ENCODE measurements around the gene PAK6.

PAK6 gene

DNA sequence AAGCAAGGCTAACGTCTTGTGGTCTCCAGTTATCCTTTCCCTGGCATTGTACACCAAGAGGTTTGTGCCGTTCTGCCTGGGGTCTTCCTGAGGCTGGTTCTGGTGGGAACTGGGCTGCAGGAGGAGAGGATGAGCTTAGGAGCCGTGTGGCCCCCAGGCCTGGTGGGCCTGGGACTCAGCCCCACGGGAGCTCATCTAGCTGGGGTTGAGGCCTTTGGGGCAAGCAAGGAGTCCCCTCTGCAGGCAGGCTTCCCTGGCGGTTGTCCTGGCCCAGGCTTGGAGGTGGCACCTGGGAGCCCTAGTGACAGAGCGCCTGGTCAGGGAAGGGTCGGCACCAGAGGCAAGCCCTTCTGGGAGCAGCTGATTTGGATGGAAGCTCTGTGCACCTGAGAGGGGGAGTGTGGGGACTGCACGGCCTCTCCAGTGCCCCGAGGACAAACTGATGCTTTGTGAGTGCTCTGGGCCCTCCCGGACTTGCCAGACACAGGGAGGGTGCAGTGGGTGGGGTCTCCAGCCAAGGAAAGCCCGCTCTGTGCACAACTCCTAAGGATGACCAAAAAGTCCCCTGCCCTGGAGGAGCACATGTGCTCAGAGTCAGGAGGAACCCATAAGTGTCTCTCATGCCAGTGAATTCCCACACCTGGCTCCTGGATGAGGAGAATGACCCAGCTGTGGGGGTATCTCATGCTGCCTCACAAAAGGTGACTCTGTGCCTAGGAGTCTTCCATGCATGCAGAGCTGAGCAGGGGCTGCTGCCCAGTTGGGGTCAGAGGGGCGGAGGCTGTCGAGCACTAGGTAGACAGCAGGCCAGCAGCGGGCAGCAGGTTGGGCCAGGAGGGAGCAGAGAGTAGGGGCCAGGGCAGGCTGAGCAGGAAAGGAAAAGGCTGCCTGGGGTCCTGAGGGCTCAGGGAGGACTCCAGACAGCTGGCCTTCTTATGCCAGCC, 2.7 kb downstream of the PAK6 start:
- no peak for DNase-seq

DNA sequence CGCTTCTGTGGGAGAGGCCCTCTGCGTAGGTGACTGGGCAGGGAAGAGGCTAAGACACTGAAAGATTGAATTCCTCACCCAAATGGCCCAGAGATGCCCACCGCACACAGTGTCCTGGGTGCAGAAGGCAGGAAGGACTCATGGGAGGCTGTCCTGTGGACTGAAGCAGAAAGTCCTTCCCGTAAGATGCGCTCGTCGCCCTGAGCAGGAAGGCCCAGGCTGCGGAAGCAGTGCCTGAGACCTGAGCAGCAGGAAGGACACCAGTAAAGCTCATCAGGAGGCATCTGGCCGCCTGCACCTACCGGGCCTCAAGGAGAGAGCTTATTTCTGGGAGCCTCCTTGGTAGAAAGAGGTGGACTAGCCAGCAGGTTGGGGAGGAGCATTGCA, 3.3 kb downstream of the PAK6 start:
- DNase-seq = no peak

GRCh38 chr15:40242601-40243000, 3.7 kb downstream of the PAK6 start:
- DNase-seq = no peak

GRCh38 chr15:40243126-40243810, 4.4 kb downstream of the PAK6 start:
- no peak for DNase-seq

- no peak for DNase-seq
Observed at GRCh38 chr15:40244961-40245523, 6.2 kb downstream of the PAK6 start.

DNA sequence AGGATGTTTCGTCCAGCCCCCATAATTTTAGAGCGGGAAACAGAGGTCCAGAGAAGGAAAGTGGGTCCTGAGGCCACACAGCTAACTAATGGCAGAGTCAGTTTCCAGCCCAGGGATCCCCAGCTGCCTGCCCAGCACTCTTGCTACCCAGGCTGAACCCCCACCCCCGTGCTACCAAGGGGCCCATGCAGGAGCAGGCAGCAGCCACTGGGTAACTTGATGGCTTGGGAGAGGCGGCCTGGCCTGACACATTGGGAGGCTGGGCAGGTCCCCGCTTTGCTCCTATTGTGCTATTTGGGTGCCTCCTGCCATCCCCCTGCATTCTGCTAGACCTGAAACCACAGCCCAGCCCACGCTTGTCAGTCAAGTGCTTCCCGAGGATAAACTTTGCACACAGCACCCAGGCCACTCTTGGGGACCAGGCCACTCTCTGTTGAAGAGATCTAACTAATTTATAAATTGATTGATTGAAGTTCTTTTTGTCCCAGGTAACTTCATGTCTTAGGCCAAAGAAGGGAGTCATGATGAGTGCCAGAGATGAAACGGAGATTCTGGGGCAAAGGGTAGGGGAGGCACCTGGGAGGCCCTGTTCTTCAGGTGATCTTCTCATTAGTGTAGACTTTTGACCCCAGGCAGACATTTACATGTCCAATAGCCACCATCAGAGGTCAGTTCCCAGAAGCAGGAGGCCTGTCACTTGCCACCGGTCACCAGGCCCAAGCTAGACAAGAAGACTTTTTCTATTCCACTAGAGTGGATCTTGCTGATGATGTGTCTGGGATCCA, 7.0 kb downstream of the PAK6 start:
- no peak for DNase-seq

DNA sequence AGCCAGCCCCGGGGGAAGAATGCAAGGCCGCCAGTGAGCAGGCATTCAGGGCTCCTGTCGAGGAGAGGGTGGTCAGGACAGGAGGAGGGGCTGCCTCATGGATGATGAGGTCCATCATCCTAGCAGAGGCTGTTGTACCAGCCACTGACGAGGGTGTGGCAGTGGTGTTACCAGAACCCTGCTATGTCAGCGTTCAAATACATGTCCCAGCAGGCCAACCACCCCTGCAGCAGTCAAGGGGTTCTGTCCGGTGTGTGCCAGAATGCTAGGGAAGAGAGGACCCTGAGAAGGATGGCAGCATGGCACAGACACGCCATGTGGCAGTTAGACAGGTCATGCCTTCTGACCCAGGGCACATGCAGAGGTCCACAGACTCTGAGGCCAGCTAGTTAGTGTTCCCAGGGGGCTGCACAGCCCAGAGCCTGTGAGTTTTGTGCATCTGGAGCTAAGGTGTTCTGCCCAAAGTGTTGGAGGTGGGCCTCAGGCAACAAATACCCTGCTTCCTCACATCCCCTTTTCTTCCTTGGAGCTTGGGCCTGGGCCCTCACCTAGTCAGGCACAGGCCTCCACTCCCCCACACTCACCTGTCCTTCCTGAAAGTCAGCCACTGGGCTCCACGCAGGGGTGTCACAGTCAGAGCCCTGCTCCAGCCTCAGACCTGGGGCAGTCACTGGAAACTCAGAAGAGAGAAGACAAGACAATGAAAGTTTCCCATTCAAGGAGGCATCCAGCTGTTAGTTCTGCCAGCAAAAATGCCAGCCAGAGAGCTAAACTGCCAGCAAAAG, 7.8 kb downstream of the PAK6 start:
- no peak for DNase-seq

DNA sequence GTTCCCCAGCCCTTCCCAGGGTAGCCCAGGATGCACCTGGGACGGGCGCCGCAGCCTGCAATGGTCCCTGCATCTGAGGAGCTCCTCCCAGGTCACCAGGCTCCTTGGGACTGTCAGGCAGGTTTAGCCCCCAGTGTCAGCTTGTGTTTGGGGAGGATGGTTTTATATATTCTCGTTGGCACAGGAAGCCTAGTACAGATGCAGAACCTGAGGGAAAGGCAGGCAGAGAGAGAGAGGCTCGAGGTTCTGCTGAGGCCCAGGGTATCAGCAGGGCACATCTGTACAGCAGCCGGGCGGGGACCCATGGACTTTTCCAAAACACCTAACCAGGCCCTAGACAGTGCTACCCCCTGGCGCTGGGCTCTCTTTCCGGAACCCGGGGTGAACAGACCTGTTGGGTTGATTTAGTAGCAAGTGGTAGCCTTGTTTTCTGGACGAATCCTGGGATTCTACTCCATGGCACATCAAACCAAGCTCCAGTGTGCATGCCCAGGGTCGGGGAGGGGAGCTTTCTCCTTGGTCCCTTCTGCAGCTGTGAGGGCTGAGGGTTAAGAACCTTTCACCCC, 8.6 kb downstream of the PAK6 start:
- DNase-seq = no peak

- peak; percentile 73 to 89 for DNase-seq
Observed at GRCh38 chr15:40248006-40248783, 9.3 kb downstream of the PAK6 start.

DNA sequence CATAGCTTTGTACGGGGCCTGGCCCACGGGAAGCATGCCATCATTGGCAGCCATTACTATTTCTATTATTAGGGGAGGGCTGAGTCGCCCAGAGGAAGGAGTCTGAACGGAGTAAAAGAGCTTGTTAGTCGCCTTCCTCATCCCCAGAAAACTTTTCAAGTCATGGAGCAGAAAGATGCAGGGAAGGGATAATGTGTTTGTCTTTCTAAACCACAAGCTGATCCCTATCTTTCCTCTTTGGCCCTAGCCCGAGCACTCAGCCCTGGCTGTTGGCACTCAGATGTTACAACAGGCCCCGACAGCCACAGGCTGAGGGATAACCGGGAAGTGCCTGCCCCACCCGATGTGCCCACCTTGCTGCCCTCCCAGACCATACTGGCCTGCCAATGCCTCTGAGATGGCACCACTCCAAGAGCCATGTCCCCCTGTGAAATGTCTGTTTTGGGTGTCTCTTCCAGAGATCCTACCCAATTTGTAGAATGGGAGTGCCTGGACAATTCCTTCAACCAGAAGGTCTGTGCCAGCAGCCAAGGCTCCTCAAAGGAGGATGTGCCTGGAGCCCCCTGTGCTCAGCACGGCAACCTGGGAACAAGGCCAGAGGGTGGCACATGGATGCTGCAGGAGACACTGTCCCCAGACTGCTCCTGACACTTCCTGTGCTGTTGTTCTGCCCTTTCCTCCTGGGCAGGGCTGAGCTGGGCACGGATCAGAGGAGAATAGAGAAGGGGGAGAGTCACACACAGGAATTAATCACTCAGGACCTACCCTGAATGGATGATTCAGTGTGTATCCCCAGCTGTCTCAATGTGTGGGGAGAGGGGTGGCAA, 10.8 kb downstream of the PAK6 start:
- no peak for DNase-seq

DNA sequence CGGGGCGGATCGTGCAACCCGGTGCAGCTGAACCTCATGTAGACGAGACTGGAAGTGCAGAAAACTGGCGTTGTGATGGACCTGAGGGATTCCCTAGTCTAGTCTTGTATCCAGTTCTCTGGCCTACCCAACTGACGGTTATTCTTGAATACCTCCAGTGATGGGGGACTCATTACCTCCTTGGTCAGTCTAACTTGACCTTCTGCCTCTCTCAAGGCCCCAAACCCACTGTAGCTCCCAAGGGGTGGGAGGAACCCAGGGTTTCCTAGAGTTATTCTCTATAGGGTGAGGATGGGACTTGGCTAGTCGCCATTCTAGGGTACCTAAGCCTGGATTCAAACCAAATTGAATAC, 11.4 kb downstream of the PAK6 start:
- DNase-seq = no peak

GRCh38 chr15:40250771-40251483, 12.1 kb downstream of the PAK6 start:
- no peak for DNase-seq

DNA sequence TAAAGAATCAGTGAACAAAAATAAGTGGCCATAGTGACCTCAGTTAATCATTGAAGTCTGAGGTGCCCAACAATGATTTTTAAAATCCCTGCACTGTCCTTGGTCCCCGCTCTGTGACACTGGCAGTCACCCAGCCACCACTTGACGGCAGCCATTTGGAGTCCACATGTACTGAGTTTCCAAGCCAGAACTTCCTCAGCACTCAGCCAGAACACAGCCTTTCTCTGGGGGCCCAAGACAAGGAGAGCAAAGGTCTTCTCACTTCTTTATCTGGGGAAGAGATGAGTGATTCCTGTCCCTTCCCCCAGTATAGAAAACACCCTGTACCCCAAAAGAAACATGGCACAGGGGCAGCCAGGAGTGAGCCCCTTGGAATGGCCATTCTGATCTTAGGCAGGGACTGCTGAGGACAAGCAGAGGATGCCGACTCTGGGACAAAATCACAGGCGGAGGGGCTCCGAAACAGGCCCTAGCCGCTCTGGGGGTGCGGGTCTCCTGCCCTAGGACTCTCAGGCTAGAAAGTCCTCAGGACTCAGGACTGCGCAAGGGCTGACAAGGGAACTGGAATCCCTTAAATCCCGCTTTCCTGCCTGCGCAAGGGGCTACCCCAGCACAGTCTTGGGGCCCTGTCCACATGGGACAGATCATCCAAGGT, 12.8 kb downstream of the PAK6 start:
- DNase-seq = no peak

DNA sequence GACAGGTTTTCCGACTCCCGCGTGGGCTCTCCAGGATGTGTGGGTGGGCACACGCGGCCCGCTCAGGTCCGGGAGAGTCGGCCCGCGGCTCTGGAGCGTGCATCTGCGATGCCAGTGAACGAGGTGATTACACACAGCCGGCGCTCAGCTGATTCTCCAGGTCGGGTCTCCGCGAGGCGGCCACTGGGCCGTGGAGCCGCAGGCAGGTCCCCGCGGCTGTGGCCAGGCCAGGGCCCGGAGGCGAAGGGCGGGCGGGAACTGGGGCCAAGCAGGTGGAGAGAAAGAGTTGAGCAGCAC, 13.2 kb downstream of the PAK6 start:
- no peak for DNase-seq

DNA sequence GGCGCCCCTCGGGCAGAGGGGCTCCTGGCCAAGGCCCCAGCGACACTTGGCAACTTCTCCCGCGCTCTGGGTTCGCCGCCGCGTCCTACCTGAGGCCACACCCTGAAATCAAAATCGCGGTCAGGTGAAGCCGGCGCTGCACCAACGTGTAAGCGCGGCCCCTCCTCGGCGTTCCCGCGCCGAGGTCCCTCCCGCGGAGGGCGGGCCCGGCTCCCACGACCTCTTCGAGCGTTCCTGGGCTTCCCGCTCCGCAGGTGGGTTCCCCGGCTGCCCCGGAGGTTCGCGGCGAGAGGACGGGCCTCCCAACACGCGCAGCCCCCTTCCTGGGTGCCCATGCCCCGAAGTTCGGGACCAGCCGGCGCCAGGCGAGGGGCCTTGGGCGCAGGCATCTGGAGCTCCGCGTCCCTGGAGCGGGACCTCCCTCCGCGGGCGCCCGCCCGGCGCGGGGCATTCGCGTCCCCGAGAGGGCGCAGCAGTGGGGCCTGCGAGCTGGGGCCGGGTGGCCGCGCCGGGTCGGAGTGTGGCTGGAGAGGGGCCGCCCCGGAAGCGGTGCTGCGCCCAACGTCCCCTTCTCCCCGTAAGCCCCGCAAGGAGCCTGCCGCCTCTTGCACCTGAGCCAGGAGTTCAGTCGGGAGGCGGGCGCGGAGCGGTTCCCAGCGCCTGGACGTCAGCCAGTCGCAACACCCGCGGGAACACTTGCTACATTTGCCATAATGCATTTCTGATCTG, 13.7 kb downstream of the PAK6 start:
- DNase-seq = peak in 1 of 2 experiments; percentile 34

DNA sequence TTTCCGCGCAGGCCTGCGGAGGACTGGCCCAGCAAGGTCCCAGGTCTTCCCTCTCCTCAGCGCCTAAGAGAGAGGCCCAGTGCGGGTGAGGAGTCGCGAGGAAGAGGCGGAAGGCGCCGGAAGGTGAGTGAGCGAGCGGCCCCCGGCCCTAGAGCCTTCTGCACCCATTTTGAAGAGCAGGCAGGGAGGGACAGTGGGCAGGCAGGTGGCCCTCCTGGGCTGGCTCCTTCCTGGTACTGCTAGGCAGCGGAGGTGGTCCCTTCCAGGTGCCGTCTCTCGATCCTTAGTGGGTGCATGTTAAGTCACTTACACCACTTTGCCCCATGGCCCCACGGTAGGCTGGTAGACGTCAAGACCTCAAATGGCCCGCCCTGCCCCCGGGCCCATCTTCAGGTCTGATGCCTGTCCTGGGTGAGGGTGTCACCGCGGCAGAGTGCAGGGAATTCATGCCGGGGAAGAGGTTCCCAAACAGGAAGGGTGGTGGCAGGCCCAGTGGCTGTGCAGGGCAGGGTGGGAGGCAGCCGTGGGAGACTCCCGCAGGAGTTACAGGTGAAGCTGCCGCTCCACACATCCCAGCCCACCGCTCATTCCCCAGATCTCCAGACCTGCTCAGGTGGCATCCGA, 14.4 kb downstream of the PAK6 start:
- DNase-seq = no peak

DNA sequence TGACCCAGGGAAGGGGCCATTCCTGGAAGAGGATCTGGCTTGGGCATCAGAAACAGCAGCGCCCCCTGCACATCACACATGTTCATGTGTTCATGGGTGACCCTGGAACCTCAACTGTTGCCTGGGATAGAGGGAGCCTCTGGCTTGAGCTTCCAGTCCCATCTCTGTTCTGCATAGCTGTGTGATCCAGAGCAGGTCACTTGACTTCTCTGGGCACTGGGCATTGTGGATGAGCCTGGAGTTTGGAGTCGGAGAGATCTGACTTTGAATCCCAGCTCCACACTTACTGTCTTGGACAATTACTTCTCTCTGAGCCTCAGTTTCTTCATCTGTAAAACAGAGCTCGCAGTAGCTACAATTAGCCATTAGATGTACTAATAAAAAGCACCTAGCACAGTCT, 15.6 kb downstream of the PAK6 start:
- DNase-seq = no peak

- peak; percentile 46 to 83 for DNase-seq
Observed at GRCh38 chr15:40255033-40255432, 16.2 kb downstream of the PAK6 start.

Data from NCI-H524 (cell line).